PC-3 (cell line): ENCODE results near the gene DTWD2. TPM values are rescaled to one million over a fixed set of nuclear protein-coding genes. Genes with fewer than 3 reads are reported as not detected.

ENCODE experiments used
- ATAC-seq: fragments of 200-7000 bp; cut with Tn5 transposase; 2 replicates; pipeline ENCODE4 v1.9.1; 2020; ENCODE audit warnings: mild to moderate bottlenecking, moderate library complexity
- Bru-seq: library from RNA; stranded (reverse); fragments of 400-500 nt; gene quantifications from one replicate; lab custom pipeline; 2021; lab: Mats Ljungman, UMichigan
- BruChase-seq, 2 experiments: library from RNA; stranded (reverse); fragments of 400-500 nt; gene quantifications; one replicate each; lab custom pipeline; 2021; lab: Mats Ljungman, UMichigan
- BruUV-seq: library from RNA; stranded (reverse); fragments of 400-500 nt; replicated peaks from 2 replicates; lab custom pipeline; 2021; lab: Mats Ljungman, UMichigan
- CTCF ChIA-PET: fragments of 300-600 bp; sonication (Branson Sonifier 250); formaldehyde crosslinking; loops from one replicate; lab custom pipeline; 2022; ENCODE audit warnings: antibody characterized with exemption; lab: Charles Lee
- POLR2A ChIA-PET: fragments of 300-600 bp; sonication (Branson Sonifier 250); formaldehyde crosslinking; loops from one replicate; lab custom pipeline; 2022; ENCODE audit warnings: antibody characterized with exemption; ENCODE audit not compliant: unreplicated experiment; lab: Charles Lee
- DNase-seq: peaks from one replicate; pipeline ENCODE4 v3.0.0-alpha.2; 2015
- H2AFZ ChIP-seq: fragments of 300-600 bp; sonication (generic); 2 replicates; pipeline ENCODE4 v1.6.0; 2016; ENCODE audit warnings: antibody characterized with exemption, low read length
- H3F3A ChIP-seq: fragments of 300-600 bp; sonication (generic); one replicate; pipeline ENCODE4 v1.6.0; 2017; ENCODE audit warnings: antibody characterized with exemption, low read length, control low read depth, mild to moderate bottlenecking; ENCODE audit not compliant: unreplicated experiment
- H3K27ac ChIP-seq: fragments of 300-600 bp; sonication (generic); 2 replicates; pipeline ENCODE4 v1.5.1; 2016; ENCODE audit warnings: mild to moderate bottlenecking, low read length
- H3K27me3 ChIP-seq: fragments of 300-600 bp; sonication (generic); 2 replicates; pipeline ENCODE4 v1.6.1; 2016; ENCODE audit warnings: low read length, mixed read lengths
- H3K36me3 ChIP-seq: fragments of 300-600 bp; sonication (generic); 2 replicates; pipeline ENCODE4 v1.6.1; 2016; ENCODE audit warnings: low read depth, mixed run types, low read length, mixed read lengths
- H3K4me1 ChIP-seq: fragments of 300-600 bp; sonication (generic); 2 replicates; pipeline ENCODE4 v1.5.1; 2016; ENCODE audit warnings: low read length; ENCODE audit not compliant: insufficient read depth
- H3K4me2 ChIP-seq: fragments of 300-600 bp; sonication (generic); 2 replicates; pipeline ENCODE4 v1.6.0; 2016; ENCODE audit warnings: low read length
- H3K4me3 ChIP-seq: fragments of 300-600 bp; sonication (generic); 2 replicates; pipeline ENCODE4 v1.5.1; 2016; ENCODE audit warnings: mild to moderate bottlenecking, low read length, mixed read lengths
- H3K79me2 ChIP-seq: fragments of 300-600 bp; sonication (generic); 2 replicates; pipeline ENCODE4 v1.6.1; 2017; ENCODE audit warnings: low read length, mixed read lengths
- H3K9ac ChIP-seq: fragments of 300-600 bp; sonication (generic); 2 replicates; pipeline ENCODE4 v1.6.0; 2016; ENCODE audit warnings: mild to moderate bottlenecking, low read length
- H3K9me2 ChIP-seq: fragments of 300-600 bp; sonication (generic); replicated peaks from 2 replicates; pipeline ENCODE4 v1.6.1; 2016; ENCODE audit warnings: mixed run types, low read length, mixed read lengths
- H3K9me3 ChIP-seq: fragments of 300-600 bp; sonication (generic); 2 replicates; pipeline ENCODE4 v1.6.1; 2016; ENCODE audit warnings: low read length, mixed read lengths
- H4K20me1 ChIP-seq: fragments of 300-600 bp; sonication (generic); 2 replicates; pipeline ENCODE4 v1.6.1; 2016; ENCODE audit warnings: low read length, mixed read lengths
- CTCF ChIP-seq: fragments of 300-600 bp; sonication (generic); conservative IDR thresholded peaks from 2 replicates; pipeline ENCODE4 v1.5.1; 2017; ENCODE audit warnings: antibody characterized with exemption, low read depth, mild to moderate bottlenecking, low read length
- EZH2 ChIP-seq: fragments of 300-600 bp; sonication (generic); IDR thresholded peaks from one replicate; pipeline ENCODE4 v1.6.1; 2017; ENCODE audit warnings: antibody characterized with exemption, mild to moderate bottlenecking, low read length; ENCODE audit not compliant: unreplicated experiment
- EZH2phosphoT487 ChIP-seq: fragments of 300-600 bp; sonication (generic); IDR thresholded peaks from 2 replicates; pipeline ENCODE4 v1.6.1; 2018; ENCODE audit warnings: mild to moderate bottlenecking, antibody characterized with exemption, low read length, borderline replicate concordance
- intact Hi-C: fragments of 100-400 bp; cut with micrococcal nuclease; formaldehyde crosslinking; loops from 2 replicates; pipeline ENCODE4 v1.9.0; 2023
- long read RNA-seq: library from polyadenylated mRNA; unstranded; transcript quantifications from one replicate; pipeline ENCODE4 v2.0.0, GENCODE V29; 2021; ENCODE audit not compliant: unreplicated experiment
- total RNA-seq: library from RNA; depleted of rRNA; stranded (reverse); fragments of >200 nt; gene quantifications from 2 replicates; pipeline ENCODE4 v1.2.3, GENCODE V29; 2014; rRNA removed

The DTWD2 gene
- total RNA-seq (16.5 and 24.4 TPM in 2 replicates), Bru-seq, nascent RNA (percentile 60 among the genes with signal in this experiment), BruChase-seq, experiment 1, labeled RNA remaining after a 6-hour chase (percentile 48 among the genes with signal in this experiment), BruChase-seq, experiment 2, labeled RNA remaining after a 2-hour chase (percentile 54 among the genes with signal in this experiment)
- long read RNA-seq, transcript DTWD2-203 (6 exons, 2,307 nt) = major isoform, 9 of 17 reads
- long read RNA-seq, partial matches to known transcripts = 1 of 17 reads
- long read RNA-seq, other reads (novel, unspliced or antisense) = 7 of 17 reads

GRCh38 chr5:118987988-118988865 lies at the start of gene DTWD2:
Gene DTWD2, minus strand, starts transcription at chr5:118988547. Its CDS starts 36 bp downstream, at chr5:118988511.
- Histone ChIP-seq H3K27me3 (no peaks in the 10 kb centered on the region), H3K4me3 (peak within 1 kb of the TSS; percentile 82), H3K27ac (peak within 1 kb of the TSS; percentile 73), H2AFZ (peak within 1 kb of the TSS; percentile 80), H3K4me2 (peak within 1 kb of the TSS; percentile 90), H3K9me3 (no peaks in the 10 kb centered on the region), H3F3A (no peaks in the 10 kb centered on the region), H3K9ac (peak within 1 kb of the TSS; percentile 90), H3K9me2 (no peaks in the 10 kb centered on the region), H4K20me1 (no peaks in the 10 kb centered on the region), H3K79me2 (peaks cover 16% of the 10 kb centered on the region; the same call in 1 of the 2 replicates), H3K36me3 (no peaks in the 10 kb centered on the region), H3K4me1 (peaks cover 24% of the 10 kb centered on the region)
- ChIA-PET POLR2A (interaction anchor here (0.6 to 0.7 kb wide), 2 partner anchors 269 to 452 kb away, joined by 4 read pairs; no protein-coding TSS in a partner anchor), CTCF (interaction anchor here (0.6 to 0.9 kb wide), 6 partner anchors 48 to 425 kb away, joined by 3 to 5 read pairs (median 3); partner anchors contain the start of gene DMXL1)
- ATAC-seq (peak; percentile 96), DNase-seq (peak; percentile 94)
- intact Hi-C loops = loop anchor here (1.0 to 10.0 kb wide), 7 partner anchors 30 to 424 kb away; no protein-coding TSS in a partner anchor
- TF ChIP-seq EZH2phosphoT487 = no peak
- TF ChIP-seq CTCF = peak; percentile 79
- no TSS peak for BruUV-seq

- no peak overlapping the region for H2AFZ ChIP-seq
- no peak overlapping the region for H3K4me2 ChIP-seq
- H3K27me3 ChIP-seq = no peaks in the 10 kb centered on the region
- no peaks in the 10 kb centered on the region for H3K36me3 ChIP-seq
- H3K79me2 ChIP-seq = no peaks in the 10 kb centered on the region
- H3K4me1 ChIP-seq = peaks cover 19% of the 10 kb centered on the region
- peak; percentile 54 for DNase-seq
- no TSS peak for BruUV-seq
- intact Hi-C loops = loop anchor here (2.0 kb wide), 2 partner anchors 15 to 33 kb away; partner anchors contain the start of gene DMXL1
- ChIA-PET CTCF (no interaction called here), POLR2A (no interaction called here)
- no peak overlapping the region for H3K9ac ChIP-seq
- H3K27ac ChIP-seq = peak overlapping the region; percentile 51
- no peaks in the 10 kb centered on the region for H3K9me2 ChIP-seq
- no peak overlapping the region for H3K4me3 ChIP-seq
- peak; percentile 58 for ATAC-seq
- no peaks in the 10 kb centered on the region for H4K20me1 ChIP-seq
- no peaks in the 10 kb centered on the region for H3K9me3 ChIP-seq
- TF ChIP-seq EZH2 (no peak), EZH2phosphoT487 (no peak), CTCF (no peak)
- H3F3A ChIP-seq = no peaks in the 10 kb centered on the region
Observed at GRCh38 chr5:119037496-119038215, 49.3 kb upstream of the DTWD2 start.
